OCI-M1 (cell line): ENCODE measurements around the gene CALN1.
A peak's percentile ranks its signal among the peaks of the same experiment; 100 is the strongest.
"Not testable (repeated sequence)": the region's sequence is repeated elsewhere in the genome, so short reads cannot be mapped to it uniquely, and the experiment has no call there.

Experiments
- DNase-seq: peaks from one replicate; lab custom pipeline; 2025; lab: John Stamatoyannopoulos, UW

The CALN1 gene

DNA sequence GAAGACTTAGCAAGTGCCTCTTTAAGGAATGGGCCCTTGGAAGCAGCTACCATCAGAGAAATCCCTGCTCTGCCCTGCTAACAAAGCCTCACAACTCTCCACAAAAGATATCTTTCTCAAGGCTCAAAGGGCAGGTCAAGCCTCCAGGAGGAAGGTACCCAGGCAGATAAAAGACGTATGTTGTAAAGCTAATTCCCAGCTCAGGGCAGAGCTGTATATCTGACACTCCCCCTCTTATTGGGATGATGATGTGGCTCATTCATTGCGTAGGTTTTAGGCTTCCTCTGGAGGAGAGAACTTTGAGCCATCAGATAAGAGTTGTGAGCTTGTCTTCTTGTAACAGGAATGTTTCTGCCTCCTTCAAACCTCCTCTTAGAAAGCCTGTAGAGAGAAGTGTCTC is 145.4 kb downstream of the CALN1 start:
- no peak for DNase-seq

DNA sequence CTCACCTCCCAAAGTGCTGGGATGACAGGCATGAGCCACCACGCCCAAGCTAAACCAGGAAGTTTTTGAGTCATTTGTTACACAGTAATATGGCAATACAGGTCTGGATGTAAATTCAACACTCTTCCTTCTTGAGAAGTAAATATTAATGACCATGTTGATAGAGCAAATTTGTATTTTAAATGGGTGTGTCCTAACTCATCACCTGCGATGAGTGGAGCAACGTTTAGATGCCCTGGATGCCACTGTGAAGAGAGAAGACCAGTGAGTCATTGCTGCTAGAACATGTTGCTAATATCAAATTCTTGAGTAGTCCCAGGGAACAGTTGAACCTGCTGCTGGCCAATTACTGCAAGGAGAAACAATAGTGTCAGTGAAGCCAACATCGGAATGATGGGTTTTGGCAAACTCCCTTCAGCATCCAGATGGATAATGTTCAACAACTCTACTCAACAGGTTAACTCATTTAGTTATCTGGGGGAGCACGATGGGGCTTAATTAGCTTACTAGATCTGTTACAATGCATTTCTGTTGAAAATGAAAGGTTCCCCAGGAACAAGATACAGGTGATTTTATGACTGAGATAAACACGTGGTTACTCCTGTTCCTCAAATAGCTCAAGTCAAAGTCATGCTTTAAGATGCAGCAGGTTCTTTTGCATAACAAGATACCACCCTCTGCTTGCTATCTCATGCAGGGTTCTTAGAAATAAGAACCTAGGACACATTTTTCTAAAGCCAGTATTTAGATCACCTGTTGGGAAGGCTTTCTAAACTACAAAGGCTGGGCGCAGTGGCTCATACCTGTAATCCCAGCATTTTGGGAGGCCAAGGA is 146.8 kb downstream of the CALN1 start:
- DNase-seq, result no peak

DNA sequence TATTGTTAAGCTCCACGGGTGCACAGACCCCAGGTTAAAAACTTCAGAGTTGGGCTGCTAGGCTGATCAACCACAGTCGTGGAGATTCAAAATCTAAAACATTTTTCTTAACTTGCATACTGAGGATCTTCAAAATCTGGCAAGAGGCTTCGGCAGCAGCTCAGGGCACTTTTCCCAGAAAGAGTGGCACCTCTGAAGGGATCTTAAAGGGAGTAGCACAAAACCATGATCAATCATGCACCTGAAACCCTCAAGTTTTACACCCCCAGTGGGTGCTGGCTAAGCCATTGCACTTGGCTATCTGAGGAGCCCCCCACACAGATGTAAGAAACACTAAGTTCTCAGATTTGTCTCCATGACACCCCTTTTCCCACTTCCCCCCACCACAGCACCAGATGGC is 151.7 kb downstream of the CALN1 start:
- no peak for DNase-seq

DNA sequence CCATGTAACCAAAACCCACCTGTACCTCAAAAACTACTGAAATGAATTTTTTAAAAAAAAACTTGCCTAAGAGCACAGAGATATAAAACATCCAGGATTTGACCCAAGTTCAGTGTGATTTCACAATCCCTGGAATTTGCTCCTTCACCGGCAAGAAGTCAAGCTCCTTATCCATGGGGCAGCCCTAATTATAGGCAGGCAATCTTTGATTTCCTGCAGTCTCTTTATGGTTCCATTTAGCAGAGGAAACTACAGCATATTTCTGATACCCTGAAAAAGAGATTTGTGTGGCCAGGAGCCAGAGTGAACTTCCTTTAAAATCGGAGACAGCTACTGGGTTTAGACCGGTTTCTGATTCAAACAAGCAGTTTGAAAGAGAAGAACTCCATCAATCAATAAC is 154.1 kb downstream of the CALN1 start:
- no peak for DNase-seq

DNA sequence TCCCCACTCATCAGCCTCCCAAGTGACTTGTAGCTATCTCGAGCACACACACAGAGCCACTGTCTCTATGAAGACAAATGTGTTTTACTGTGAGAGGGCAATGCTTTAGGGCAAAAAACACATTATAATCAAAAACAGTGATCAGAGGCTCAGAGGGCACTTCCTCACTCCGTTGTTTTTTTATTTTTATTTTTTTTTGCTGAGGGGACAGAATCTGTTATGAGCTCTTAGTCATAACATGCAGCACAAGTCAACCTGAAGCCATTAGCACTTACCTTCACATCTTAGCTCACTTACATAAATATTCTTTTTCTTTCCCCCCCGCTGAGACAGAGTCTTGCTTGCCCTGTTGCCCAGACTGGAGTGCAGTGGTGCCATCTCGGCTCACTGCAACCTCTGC is 157.7 kb downstream of the CALN1 start:
- DNase-seq, result no peak

DNA sequence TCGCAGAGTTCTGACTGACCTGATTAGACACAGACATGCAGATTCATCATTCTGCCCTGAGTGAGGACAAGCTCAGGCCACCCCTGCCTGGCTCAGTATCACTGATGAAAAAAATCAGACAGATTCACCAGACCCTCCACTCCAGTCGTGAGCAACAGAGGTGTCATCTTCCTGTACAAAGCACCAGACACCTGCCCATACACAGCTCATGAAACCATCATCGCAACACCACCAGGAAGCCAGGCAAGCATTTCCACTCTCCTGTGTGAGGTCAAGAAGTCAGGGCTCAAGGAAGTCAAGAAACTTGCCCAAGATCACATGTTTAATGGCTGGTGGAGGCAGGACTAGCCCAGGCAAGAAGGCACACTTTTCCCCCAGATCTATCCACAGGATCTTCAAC is 163.0 kb downstream of the CALN1 start:
- DNase-seq, result no peak

DNA sequence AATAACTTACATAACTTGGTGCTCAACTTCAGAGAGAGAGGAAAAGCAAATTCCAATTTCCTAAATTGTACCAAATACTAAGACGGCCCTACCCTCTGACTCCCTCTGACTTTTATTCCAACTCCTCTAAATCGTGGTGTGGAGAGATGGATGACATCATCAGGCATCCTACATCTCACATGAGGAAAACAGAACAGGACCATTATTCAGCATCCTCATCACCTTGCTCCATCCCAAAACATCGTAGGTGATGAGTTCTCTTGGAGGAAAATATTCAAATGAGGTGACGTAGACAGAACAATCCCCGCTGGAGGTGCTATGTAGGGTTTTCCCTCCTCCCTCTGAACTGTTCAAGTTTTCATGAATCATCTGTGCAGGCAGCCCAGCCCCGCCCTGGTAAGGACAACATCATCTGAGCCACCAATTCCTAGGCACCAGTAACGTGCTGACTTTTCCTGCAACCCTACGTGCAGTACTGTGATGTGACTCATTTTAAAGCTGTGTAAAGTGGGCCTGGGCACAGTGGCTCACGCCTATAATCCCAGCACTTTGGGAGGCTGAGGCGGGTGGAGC is 167.2 kb downstream of the CALN1 start:
- DNase-seq, result no peak

DNA sequence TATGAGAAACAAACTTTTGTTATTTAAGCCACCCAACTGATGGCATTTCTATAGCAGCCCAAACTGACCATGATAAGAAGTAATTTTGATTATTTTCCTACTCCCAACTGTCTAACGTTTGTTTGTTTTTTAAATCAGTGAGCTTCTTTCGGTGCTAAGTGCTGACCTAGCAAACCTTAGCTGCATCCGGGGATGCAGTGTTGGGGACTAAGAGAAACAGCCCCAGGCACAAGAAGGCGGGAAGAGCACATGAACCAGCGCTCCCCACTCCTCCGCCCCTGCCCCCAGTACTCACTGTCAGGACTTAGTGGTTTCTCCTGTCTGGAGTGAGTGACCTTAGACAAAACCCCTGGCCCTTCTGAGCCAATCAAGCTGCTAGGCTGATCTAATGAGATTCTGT is 168.8 kb downstream of the CALN1 start:
- DNase-seq, result no peak

DNA sequence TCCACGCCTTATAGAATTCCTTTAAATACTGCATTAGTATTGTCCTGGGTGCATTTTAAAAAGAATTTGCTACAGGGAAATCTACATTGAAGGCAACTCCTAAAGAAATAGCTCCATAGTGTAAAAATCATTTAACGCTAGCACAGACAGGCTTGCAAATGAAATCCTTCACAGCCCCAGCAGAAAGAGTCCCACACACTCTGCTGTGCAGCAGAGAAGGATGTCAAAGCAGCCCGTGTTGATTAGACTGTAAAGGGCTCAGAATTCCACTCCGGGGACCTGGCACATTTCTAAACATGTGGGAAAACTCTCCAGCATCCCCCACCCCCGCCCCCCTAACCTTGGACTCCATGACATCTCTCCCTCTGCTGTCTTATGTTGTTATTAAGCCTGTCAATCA is 176.8 kb downstream of the CALN1 start:
- no peak for DNase-seq

DNA sequence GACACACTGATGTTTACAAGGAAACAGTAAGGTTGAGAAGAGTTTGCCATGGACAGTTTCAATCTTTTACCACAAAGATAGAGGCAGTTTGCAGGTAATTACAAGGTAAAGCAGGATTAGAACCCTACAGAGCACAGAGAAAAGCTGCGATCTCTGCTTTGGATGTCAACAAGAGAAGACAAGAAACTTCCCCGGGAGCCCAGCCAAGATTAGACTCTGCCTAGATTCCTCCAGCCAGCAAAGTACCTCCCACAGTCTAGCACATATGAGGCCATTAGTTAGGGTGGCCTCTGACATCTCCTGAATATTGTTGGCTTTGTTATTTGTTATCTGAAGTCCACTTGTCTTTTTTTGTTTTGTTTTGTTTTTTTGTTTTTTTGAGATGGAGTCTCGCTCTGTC is 178.1 kb downstream of the CALN1 start:
- DNase-seq, result no peak

DNA sequence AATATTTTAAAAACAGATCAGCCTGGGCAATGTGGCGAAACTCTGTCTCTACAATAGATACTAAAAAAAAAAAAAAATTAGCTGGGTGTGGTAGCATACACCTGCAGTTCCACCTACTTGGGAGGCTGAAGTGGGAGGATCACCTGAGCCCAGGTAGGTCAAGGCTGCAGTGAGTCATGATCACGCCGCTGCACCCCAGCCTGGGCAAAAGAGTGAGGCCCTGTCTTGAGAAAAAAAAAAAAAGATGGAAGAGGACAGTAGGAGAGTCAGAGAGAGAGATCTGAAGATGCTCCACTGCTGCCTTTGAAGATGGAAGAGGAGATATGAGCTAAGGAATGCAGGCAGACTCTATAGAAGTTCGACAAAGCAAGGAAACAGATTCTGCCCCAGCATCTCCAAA is 181.9 kb downstream of the CALN1 start:
- DNase-seq, result no peak

DNA sequence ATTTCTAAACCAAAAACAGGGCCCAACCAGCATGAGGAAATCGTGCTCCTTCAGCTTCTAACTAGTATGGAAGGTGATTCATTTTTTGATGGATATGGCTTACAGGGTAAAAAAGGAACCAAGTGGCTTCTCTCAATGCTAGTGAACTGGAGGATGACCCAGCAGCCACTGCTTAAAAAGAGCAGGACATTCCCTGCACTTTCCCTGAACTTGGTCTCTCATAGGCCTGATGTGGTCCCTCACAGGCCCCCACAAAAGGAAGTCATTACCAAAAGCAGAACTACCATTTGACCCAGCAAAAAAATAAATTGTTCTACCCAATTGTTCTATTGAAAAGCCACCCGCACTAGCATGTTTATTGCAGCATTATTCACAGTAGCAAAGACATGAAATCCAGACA is 188.8 kb downstream of the CALN1 start:
- DNase-seq, result no peak

DNA sequence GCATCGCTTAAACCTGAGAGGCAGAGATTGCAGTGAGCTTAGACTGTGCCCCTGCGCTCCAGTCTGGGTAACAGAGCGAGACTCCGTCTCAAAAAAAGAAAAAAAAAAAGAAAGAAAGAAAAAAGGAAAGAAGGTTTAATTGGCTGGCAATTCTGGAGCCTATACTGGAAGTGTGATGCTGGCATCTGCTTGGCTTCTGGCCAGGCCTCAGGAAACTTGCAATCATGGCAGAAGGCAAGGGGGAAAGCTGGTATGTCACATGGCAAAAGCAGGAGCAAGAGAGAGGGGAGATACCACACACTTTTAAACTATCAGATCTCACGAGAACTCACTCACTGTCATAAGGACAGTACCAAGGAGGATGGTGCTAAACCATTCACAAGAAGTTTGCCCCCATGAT is 190.0 kb downstream of the CALN1 start:
- no peak for DNase-seq

DNA sequence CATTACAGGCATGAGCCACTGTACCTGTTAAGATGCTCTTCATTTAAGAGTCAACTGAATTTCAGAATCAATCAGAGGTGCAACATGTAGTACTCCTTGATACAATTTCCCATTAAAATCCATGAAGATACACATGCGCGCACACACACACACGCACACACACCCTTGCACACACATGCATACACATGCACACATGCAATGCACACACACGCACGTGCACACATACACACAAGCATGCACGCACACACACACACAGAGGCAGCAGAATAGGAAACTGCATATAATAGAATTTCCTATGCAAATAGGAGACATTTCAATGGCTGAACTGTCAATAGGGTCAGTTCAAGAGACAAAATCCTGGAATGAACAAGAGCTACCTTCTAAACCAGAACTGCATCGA is 192.6 kb downstream of the CALN1 start:
- DNase-seq, result no peak

DNA sequence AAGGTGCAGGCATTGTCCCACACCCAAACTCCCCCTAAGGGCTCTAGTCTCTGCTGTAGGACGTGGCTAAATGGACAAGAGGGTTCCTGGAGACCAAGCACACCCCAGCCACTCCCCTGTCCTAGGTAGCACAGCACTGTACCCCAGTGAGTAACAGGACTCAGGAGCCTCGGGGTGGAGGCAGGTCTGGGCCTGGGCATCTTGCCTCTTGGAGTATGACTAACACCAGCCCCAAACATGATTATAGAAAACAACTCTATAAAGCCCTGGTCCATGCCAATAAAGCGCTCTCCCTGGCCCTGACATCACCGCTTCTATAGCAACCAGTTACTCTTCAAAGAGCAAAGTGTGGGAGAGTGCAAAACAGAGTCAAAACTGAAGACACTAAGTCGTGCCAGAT is 195.0 kb downstream of the CALN1 start:
- no peak for DNase-seq

DNA sequence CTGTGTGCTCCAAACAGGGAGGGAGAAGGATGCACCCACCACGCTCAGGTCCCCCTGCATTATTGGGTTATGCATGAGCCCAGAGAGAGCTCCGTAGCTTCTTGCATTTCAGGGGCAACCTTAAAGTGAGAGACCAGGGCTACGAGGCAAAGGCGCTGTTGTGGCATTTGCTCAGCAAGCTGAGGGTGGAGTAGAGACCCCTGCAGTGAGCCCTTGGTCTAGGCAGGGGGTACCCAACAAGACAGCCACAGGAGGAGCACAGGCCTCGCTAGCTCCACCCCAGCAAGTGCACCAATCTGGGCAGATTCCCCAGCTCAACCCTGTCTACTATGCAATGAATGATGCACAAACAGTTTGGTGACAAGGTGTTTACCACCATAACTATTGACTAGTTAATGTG is 198.4 kb downstream of the CALN1 start:
- DNase-seq, result no peak

DNA sequence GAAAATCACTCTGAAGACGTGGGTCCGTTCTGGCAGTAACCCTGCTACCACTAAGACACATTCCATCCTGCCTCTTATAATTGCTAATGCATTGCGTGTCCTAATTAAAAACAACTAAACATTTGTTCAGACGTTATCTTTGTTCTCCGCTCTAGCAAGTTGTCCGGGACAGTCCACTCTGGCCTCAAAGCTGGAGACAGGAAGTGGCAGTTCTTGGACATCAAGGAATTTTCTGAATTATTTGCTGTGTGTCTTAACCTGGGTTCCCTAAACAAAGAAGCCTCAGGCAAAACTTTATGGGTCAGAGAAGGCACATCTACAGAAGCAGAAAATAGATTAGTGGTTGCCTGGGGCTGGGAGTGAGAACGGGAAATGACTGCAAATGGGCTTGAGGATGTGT is 199.1 kb downstream of the CALN1 start:
- no peak for DNase-seq

DNA sequence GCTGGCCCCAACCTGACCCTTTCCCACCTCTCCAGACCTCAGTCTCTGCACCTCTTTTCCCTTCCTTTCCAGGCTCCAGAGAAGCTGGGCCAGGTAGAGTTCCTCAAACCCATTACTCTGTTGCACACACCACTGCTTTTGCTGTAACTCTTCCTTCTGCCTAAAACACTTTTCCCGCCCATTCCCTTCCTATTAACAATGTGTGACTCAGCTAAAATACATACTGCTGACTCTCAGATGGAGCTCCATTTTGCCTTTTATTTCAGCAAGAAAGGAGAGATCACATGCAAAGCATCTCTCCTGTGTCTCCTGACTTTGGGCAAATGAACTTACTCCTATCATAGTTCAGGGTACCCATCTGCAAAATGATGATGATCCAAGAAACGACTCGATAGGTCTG is 201.0 kb downstream of the CALN1 start:
- no peak for DNase-seq

DNA sequence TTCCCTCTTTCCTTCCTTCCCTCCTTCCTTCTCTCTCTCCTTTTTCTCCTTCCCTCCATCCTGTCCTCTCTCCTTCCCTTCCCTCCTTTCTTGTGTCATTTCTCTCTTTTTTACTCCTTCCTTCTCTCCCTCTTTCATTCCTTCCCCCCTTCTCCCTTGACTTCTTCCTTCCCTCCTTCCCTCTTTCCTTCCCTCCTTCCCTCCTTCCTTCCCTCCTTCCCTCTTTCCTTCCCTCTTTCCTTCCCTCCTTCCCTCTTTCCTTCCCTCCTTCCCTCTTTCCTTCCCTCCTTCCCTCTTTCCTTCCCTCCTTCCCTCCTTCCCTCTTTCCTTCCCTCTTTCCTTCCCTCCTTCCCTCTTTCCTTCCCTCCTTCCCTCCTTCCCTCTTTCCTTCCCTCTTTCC is 203.1 kb downstream of the CALN1 start:
- not testable (repeated sequence) for DNase-seq

DNA sequence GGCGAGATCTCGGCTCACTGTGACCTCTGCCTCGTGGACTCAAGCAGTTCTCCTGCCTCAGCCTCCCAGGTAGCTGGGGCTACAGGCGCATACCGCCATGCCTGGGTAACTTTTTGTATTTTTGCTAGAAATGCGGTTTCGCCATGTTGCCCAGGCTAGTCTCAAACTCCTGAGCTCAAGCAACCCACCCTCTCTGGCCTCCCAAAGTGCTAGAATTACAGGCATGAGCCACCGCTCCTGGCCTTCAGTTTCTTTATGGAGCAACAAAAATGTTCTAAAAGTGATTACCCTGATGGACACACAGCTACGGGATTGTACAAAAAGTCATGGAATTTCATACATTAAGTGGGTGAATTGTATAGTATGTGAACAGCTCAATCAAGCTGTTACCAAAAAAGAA is 216.0 kb downstream of the CALN1 start:
- DNase-seq, result no peak

DNA sequence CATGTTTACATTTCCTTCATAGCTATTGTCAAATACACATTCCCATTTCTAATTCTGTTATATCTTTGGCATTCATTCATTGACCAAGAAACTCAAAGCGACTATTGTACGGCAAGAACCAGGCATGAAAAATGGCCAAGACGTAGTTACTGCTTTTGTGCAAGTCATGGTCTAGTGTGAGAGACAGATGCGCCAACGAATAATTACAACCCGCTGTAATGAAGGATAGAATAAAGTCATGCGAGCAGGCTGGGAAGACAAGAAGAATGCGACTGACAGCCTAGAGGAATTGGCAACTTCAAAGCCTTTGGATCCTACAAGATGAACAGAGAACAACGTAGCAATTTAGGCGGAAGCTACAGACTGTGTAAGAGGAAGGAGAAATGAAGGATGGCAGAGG is 221.2 kb downstream of the CALN1 start:
- DNase-seq, result no peak

DNA sequence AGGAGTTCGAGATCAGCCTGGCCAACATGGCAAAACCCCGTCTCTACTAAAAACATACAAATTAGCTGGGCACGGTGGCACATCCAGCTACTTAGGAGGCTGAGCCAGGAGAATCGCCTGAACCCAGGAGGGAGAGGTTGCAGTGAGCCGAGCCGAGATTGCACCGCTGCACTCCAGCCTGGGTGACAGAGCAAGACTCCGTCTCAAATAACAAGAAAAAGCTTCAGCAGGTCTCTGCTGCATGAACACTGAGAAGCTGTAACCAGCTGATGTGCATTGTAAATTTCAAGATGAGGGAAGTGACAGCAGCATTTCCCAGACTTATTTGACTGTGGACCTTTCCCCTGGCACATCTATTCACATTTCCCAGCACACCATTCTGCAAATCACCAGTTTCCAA is 222.0 kb downstream of the CALN1 start:
- DNase-seq, result no peak

DNA sequence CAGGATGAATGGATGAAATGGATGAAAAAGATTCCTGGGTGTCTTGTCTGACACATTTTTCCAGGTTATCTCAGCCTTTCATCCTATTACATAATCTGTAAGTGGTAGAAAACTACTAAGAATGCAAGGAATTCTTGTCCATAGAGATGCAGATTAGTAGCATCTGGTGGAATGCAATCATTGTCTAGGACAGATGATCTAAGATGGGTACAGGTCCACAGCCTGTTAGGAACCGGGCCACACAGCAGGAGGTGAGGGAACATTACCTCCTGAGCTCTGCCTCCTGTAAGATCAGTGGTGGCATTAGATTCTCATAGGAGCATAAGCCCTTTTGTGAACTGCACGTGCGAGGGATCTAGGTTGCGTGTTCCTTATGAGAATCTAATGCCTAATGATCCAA is 225.0 kb downstream of the CALN1 start:
- no peak for DNase-seq

DNA sequence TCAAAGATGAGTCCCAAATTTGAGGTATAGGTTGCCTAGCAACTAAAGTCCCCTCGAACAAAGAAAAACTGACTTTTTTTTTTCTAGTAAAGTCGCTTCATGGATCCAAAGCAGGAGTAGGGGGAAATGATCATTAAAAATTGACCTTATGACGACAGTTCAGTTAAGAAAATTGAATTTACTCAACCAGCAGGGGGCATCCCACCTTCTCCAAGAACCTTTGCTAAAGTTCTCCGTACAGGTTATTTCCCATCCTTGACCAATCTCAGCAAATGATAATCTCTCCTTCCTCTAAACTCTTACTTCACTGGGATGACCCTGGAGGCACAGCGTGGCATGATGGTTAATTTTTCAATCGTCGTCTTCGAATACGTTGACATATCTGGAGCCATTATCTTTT is 228.3 kb downstream of the CALN1 start:
- peak; percentile 19 for DNase-seq
